ENCODE results near the gene OR4D1. TPM values are rescaled to one million over a fixed set of nuclear protein-coding genes. Genes with fewer than 3 reads are reported as not detected.

OR4D1 gene
- total and polyA plus RNA-seq, 2 of the 13 experiments (the other 11 are each of a cell fraction or from before 2014, with no cell fraction given), result not detected

- peak; percentile 90; the same call in 1 of the 2 replicates for TF ChIP-seq PLRG1 (conservative IDR thresholded peaks at IDR 0.05)
- TF ChIP-seq BRCA1 (CRISPR knock-in tag; IDR thresholded peaks at IDR 0.05), result no peak
- no peak for TF ChIP-seq ZNF768 (CRISPR knock-in tag; IDR thresholded peaks at IDR 0.05)
- TF ChIP-seq IRF9 (CRISPR knock-in tag; IDR thresholded peaks at IDR 0.05; ENCODE audit: borderline replicate concordance), result no peak
- TF ChIP-seq HNRNPH1 (optimal IDR thresholded peaks at IDR 0.05; ENCODE audit: low read depth, low read length), result no peak
- TF ChIP-seq ZMYM3 (CRISPR knock-in tag; IDR thresholded peaks at IDR 0.05), result no peak
- TF ChIP-seq HNF1B (CRISPR knock-in tag; IDR thresholded peaks at IDR 0.05), result no peak
- no peak for TF ChIP-seq ZNF513 (CRISPR knock-in tag; conservative IDR thresholded peaks at IDR 0.05)
- no peak for TF ChIP-seq MEF2D (CRISPR knock-in tag; IDR thresholded peaks at IDR 0.05)
- TF ChIP-seq NR2C2 (CRISPR knock-in tag; IDR thresholded peaks at IDR 0.05; ENCODE audit: borderline replicate concordance), result no peak
- TF ChIP-seq HNF4A (CRISPR knock-in tag; IDR thresholded peaks at IDR 0.05), result no peak
- no peak for TF ChIP-seq U2AF1 (optimal IDR thresholded peaks at IDR 0.05; ENCODE audit: low read depth, low read length)
- no peak for TF ChIP-seq HHEX (CRISPR knock-in tag; IDR thresholded peaks at IDR 0.05)
- TF ChIP-seq ASH2L (IDR thresholded peaks at IDR 0.05; ENCODE audit: insufficient read length, low read depth, low read length), result no peak
- no peak for TF ChIP-seq KDM5B (CRISPR knock-in tag; IDR thresholded peaks at IDR 0.05; ENCODE audit: borderline replicate concordance)
- no peak for TF ChIP-seq U2AF2 (IDR thresholded peaks at IDR 0.05; ENCODE audit: low read depth, low read length)
- no peak for TF ChIP-seq REXO4 (CRISPR knock-in tag; IDR thresholded peaks at IDR 0.05; ENCODE audit: borderline replicate concordance)
- TF ChIP-seq ATF7 (IDR thresholded peaks at IDR 0.05), result peak; percentile 52; the same call in 1 of the 2 replicates
- no peak for TF ChIP-seq ATF7 (CRISPR knock-in tag; IDR thresholded peaks at IDR 0.05)
- no peak for TF ChIP-seq REST (IDR thresholded peaks at IDR 0.05; ENCODE audit: borderline replicate concordance in 1 of 2, low read depth in 1 of 2, low read length in 2 of 2)
- TF ChIP-seq ZNF44 (CRISPR knock-in tag; IDR thresholded peaks at IDR 0.05), result no peak
- TF ChIP-seq MIXL1 (CRISPR knock-in tag; IDR thresholded peaks at IDR 0.05), result no peak
- TF ChIP-seq KLF15 (CRISPR knock-in tag; IDR thresholded peaks at IDR 0.05; ENCODE audit: borderline replicate concordance), result no peak
- peak; percentile 61; the same call in 1 of the 2 replicates for TF ChIP-seq ATM (IDR thresholded peaks at IDR 0.05; ENCODE audit: borderline replicate concordance)
Observed at GRCh38 chr17:58117382-58117781, 30.8 kb upstream of the OR4D1 start (continued).

Measured in HepG2 (cell line).